CD14-positive monocyte (primary cell): ENCODE measurements around the gene FADS2. TPM values are rescaled to one million over a fixed set of nuclear protein-coding genes. Genes with fewer than 3 reads are reported as not detected.

ENCODE experiments used
- DNase-seq, 3 donors: peaks; one replicate each; pipeline ENCODE4 v3.0.0-alpha.2; 2011 to 2022
- H2AFZ ChIP-seq: 2 replicates; pipeline ENCODE4 v1.6.0; 2012; ENCODE audit warnings: mild to moderate bottlenecking, low read depth, low read length, inconsistent platforms; ENCODE audit not compliant: insufficient read depth, poor library complexity, severe bottlenecking
- H3K27ac ChIP-seq, 2 donors: 1 replicate in 1 of 2; 2 replicates in 1 of 2; pipeline ENCODE4 v1.5.1; 2012 to 2013; ENCODE audit warnings: low read length in 2 of 2, control low read depth in 1 of 2, inconsistent platforms in 1 of 2, low read depth in 1 of 2, mild to moderate bottlenecking in 1 of 2
- H3K27me3 ChIP-seq, 2 donors: one replicate each; pipeline versions ENCODE4 v1.6.0 to v1.6.1; 2011 to 2013; ENCODE audit warnings: low read length in 2 of 2; ENCODE audit not compliant: control insufficient read depth in 2 of 2, insufficient read depth in 2 of 2
- H3K36me3 ChIP-seq, 2 donors: replicated peaks in 1 of 2; 1 replicate in 1 of 2; 2 replicates in 1 of 2; pipeline versions ENCODE4 v1.5.1 to v1.6.1; 2012 to 2013; ENCODE audit warnings: low read length in 2 of 2, control low read depth in 1 of 2, inconsistent platforms in 1 of 2, mild to moderate bottlenecking in 1 of 2; ENCODE audit not compliant: insufficient read depth in 2 of 2, control insufficient read depth in 1 of 2
- H3K4me1 ChIP-seq, 2 donors: 1 replicate in 1 of 2; 2 replicates in 1 of 2; pipeline versions ENCODE4 v1.5.1 to v1.6.1; 2012 to 2013; ENCODE audit warnings: low read length in 2 of 2, control low read depth in 1 of 2, inconsistent platforms in 1 of 2, mild to moderate bottlenecking in 1 of 2, moderate library complexity in 1 of 2; ENCODE audit not compliant: insufficient read depth in 2 of 2, control insufficient read depth in 1 of 2
- H3K4me2 ChIP-seq: replicated peaks from 2 replicates; pipeline ENCODE3; 2012; ENCODE audit warnings: low read length, moderate library complexity, mild to moderate bottlenecking; ENCODE audit not compliant: poor library complexity, severe bottlenecking; ENCODE audit errors: extremely low read depth
- H3K4me3 ChIP-seq, 3 experiments: fragments of 200-600 bp in 1 of 3; sonication (generic) in 1 of 3; replicated peaks in 1 of 3; 1 replicate in 2 of 3; 2 replicates in 1 of 3; pipeline ENCODE4 v1.5.1; 2011 to 2013; ENCODE audit warnings: low read length in 3 of 3, mild to moderate bottlenecking in 3 of 3, control low read depth in 2 of 3, low read depth in 2 of 3, inconsistent platforms in 1 of 3, moderate library complexity in 1 of 3
- H3K79me2 ChIP-seq: 2 replicates; pipeline ENCODE4 v1.6.0; 2012; ENCODE audit warnings: mild to moderate bottlenecking, control low read depth, inconsistent platforms, low read length, moderate library complexity; ENCODE audit not compliant: insufficient read depth
- H3K9ac ChIP-seq: 2 replicates; pipeline ENCODE4 v1.6.0; 2017; ENCODE audit warnings: low read length, mild to moderate bottlenecking; ENCODE audit not compliant: insufficient read depth, poor library complexity, severe bottlenecking
- H3K9me3 ChIP-seq, 2 donors: replicated peaks in 1 of 2; 1 replicate in 1 of 2; 2 replicates in 1 of 2; pipeline versions ENCODE4 v1.5.1 to v1.6.1; 2012 to 2013; ENCODE audit warnings: low read length in 2 of 2, control low read depth in 1 of 2; ENCODE audit not compliant: control insufficient read depth in 1 of 2, insufficient read depth in 1 of 2
- H4K20me1 ChIP-seq: 2 replicates; pipeline ENCODE4 v1.6.0; 2012; ENCODE audit warnings: mild to moderate bottlenecking, low read length, control low read depth, moderate library complexity; ENCODE audit not compliant: insufficient read depth
- H3K27ac Mint-ChIP-seq, 7 donors: one replicate each; pipeline ENCODE4 v1.8.0; 2020; ENCODE audit warnings: mild to moderate bottlenecking in 7 of 7, mixed read lengths in 7 of 7, moderate library complexity in 6 of 7, inconsistent platforms in 2 of 7
- H3K27me3 Mint-ChIP-seq, 3 donors: one replicate each; pipeline ENCODE4 v1.8.0; 2021 to 2022; ENCODE audit warnings: low read depth in 3 of 3, mild to moderate bottlenecking in 3 of 3, mixed read lengths in 3 of 3, moderate library complexity in 3 of 3, inconsistent platforms in 1 of 3
- H3K36me3 Mint-ChIP-seq, 2 donors: one replicate each; pipeline ENCODE4 v1.8.0; 2020; ENCODE audit warnings: mixed read lengths in 2 of 2, inconsistent platforms in 1 of 2, mild to moderate bottlenecking in 1 of 2
- H3K4me1 Mint-ChIP-seq: one replicate; pipeline ENCODE4 v1.8.0; 2020; ENCODE audit warnings: mild to moderate bottlenecking, mixed read lengths
- H3K4me3 Mint-ChIP-seq, 2 donors: one replicate each; pipeline ENCODE4 v1.8.0; 2020; ENCODE audit warnings: mild to moderate bottlenecking in 2 of 2, mixed read lengths in 2 of 2, moderate library complexity in 1 of 2
- H3K9me3 Mint-ChIP-seq, 7 donors: one replicate each; pipeline ENCODE4 v1.8.0; 2020 to 2022; ENCODE audit warnings: mixed read lengths in 7 of 7, mild to moderate bottlenecking in 6 of 7, moderate library complexity in 6 of 7, inconsistent platforms in 2 of 7
- WGBS: methylation state at CpG from one replicate; pipeline ENCODE4 v1.1.5; 2013; ENCODE audit warnings: missing lambda C conversion rate; ENCODE audit not compliant: insufficient coverage; 5-methylcytosine and 5-hydroxymethylcytosine counted together
- intact Hi-C, 2 donors: fragments of 100-400 bp; cut with micrococcal nuclease; formaldehyde crosslinking; loops; one replicate each; pipeline versions ENCODE4 v1.15.0 to v1.15.1; 2023
- polyA plus RNA-seq, 3 donors: library from polyadenylated mRNA; depleted of rRNA in 1 of 3; unstranded in 2 of 3; stranded (reverse) in 1 of 3; fragments of 300-500 nt in 2 of 3; fragments of >200 nt in 1 of 3; fragmentation: Illumina TruSeq in 2 of 3; gene quantifications; 1 replicate in 2 of 3; 2 replicates in 1 of 3; pipeline ENCODE4 v1.2.3, GENCODE V29; 2012 to 2021
- TF ChIP-seq, protein P1 (sequence below): fragments of 200-600 bp; IDR thresholded peaks from one replicate; pipeline ENCODE4 v1.8.0; 2022; ENCODE audit warnings: antibody characterized with exemption, mild to moderate bottlenecking

Gene FADS2
- polyA plus RNA-seq, 3 donors = 5.1 to 19.9 (median 6.4) TPM

DNA sequence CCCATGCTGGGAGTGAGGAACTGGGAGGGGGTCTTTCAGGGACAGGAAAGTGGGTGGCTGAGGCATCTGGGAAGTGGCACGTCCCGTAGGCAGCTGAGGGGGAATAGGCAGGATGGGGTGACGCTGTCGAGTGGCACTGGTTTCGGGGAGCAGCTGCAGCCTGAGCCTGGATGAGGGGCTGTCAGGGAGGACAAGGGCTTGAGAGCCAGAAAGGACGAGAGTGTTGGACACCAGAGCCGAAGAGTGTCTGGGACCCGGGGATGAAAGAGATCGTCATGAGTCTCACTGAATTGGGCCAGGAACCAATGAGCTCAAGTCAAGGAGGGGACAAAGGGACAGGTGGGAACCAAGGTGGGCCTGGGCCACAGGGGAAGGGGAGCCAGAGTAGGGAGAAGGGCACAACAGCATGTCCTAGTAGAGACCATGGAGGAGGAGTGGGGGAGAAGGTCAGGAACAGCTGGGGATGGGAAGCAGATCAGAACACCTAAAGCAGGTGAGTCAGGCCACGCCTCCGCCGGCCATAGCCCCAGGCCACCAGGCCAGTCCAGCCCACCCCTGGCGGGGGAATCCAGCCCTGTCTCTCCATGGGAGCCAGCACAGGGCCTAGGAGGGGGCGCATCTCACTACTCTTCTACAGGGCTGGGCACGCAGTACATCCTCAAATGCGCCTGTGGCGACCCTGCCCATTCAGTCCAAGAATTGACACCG, 85.0 kb downstream of the FADS2 start:
- WGBS = 77% methylated on average over 17 of the region's 18 CpGs
- Histone ChIP-seq H3K4me2 (peak overlapping the region; percentile 41), H2AFZ (no peak overlapping the region), H3K79me2 (no peaks in the 10 kb centered on the region), H3K4me3 (peak overlapping the region in 1 of 3 experiments; percentile 38), H3K9me3 (no peaks in the 10 kb centered on the region), H3K9ac (no peak overlapping the region), H3K36me3 (no peaks in the 10 kb centered on the region), H3K27ac (no peak overlapping the region), H3K4me1 (peaks cover 42 to 51% of the 10 kb centered on the region in 2 donors), H4K20me1 (peaks cover 4% of the 10 kb centered on the region), H3K27me3 (peaks cover 5 to 28% of the 10 kb centered on the region in 2 donors)
- Mint-ChIP-seq H3K27me3 (peaks cover 39 to 57% (median 39%) of the 10 kb centered on the region in 3 donors), H3K4me1 (peaks cover 39% of the 10 kb centered on the region), H3K27ac (peak overlapping the region in 5 of 7 donors; percentile 11 to 80 (median 60)), H3K9me3 (peaks cover 1 to 14% (median 6%) of the 10 kb centered on the region in 7 donors), H3K36me3 (peaks cover 4 to 5% of the 10 kb centered on the region in 2 donors), H3K4me3 (peak overlapping the region in 1 of 2 donors; percentile 81)
- TF ChIP-seq, protein P1, sequence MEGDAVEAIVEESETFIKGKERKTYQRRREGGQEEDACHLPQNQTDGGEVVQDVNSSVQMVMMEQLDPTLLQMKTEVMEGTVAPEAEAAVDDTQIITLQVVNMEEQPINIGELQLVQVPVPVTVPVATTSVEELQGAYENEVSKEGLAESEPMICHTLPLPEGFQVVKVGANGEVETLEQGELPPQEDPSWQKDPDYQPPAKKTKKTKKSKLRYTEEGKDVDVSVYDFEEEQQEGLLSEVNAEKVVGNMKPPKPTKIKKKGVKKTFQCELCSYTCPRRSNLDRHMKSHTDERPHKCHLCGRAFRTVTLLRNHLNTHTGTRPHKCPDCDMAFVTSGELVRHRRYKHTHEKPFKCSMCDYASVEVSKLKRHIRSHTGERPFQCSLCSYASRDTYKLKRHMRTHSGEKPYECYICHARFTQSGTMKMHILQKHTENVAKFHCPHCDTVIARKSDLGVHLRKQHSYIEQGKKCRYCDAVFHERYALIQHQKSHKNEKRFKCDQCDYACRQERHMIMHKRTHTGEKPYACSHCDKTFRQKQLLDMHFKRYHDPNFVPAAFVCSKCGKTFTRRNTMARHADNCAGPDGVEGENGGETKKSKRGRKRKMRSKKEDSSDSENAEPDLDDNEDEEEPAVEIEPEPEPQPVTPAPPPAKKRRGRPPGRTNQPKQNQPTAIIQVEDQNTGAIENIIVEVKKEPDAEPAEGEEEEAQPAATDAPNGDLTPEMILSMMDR = no peak
- no peak for DNase-seq
- intact Hi-C loops = no loop called here

DNA sequence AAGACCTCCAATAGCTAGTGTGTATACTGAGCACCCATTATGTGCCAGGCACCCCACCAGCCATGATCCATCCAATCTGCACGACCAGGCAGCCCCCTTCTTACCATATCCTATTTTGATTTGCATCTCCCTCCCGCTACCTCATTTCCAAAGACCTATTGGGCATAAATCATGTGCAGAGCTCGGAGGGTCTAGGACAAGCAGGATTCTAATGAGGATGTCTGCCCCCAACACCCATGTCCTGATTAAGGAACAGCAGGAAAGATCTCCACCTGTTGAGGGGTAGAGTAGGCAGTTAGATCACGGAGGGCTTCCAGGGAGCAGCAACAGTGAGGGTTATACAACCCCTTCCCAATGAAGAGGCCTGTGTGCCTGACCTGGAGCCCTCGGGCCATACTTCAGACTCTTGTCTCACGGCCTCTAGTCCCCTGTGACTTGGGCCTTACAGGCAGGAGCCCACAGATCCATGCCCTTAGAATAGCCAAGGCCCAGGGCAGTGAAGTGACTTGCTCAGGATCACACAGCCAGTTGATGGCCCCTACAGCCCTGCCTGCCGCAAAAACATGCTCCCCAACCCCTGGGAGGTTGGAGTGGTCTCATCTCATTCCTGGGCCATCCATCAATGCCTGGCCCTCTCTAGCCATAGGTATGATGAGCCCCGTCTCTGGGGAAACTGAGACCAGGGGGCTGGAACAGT, 85.7 kb downstream of the FADS2 start:
- no peak for DNase-seq
- H2AFZ ChIP-seq = no peak overlapping the region
- Mint-ChIP-seq H3K9me3 (peaks cover 1 to 17% (median 6%) of the 10 kb centered on the region in 7 donors), H3K27me3 (peaks cover 45 to 62% (median 46%) of the 10 kb centered on the region in 3 donors), H3K36me3 (peaks cover 4 to 8% of the 10 kb centered on the region in 2 donors), H3K4me1 (peaks cover 45% of the 10 kb centered on the region), H3K27ac (peak overlapping the region in 1 of 7 donors; percentile 11), H3K4me3 (peak overlapping the region in 1 of 2 donors; percentile 73)
- H3K36me3 ChIP-seq = no peaks in the 10 kb centered on the region
- H3K9ac ChIP-seq = no peak overlapping the region
- TF ChIP-seq, protein P1 = no peak
- H4K20me1 ChIP-seq = peaks cover 4% of the 10 kb centered on the region
- peaks cover 10 to 35% of the 10 kb centered on the region in 2 donors for H3K27me3 ChIP-seq
- H3K4me1 ChIP-seq = peaks cover 45 to 51% of the 10 kb centered on the region in 2 donors
- no peaks in the 10 kb centered on the region for H3K79me2 ChIP-seq
- WGBS = 86% methylated on average over 5 of the region's 8 CpGs
- H3K4me2 ChIP-seq = no peak overlapping the region
- H3K4me3 ChIP-seq = no peak overlapping the region
- no peak overlapping the region for H3K27ac ChIP-seq
- H3K9me3 ChIP-seq = no peaks in the 10 kb centered on the region
- intact Hi-C loops = no loop called here
